AG04449 (cell line): ENCODE measurements around the gene CLDN2.
"Not testable (repeated sequence)": the region's sequence is repeated elsewhere in the genome, so short reads cannot be mapped to it uniquely, and the experiment has no call there.

ENCODE experiments used
- CTCF ChIA-PET: fragments of 350-600 bp; formaldehyde crosslinking; extraction: SDS; loops from one replicate; lab custom pipeline; 2021; ENCODE audit warnings: antibody characterized with exemption; lab: Yijun Ruan, JAX
- POLR2A ChIA-PET: fragments of 400-600, 350-600 bp; formaldehyde crosslinking; extraction: SDS; loops from one replicate; lab custom pipeline; 2020; ENCODE audit warnings: antibody characterized with exemption, inconsistent platforms; lab: Yijun Ruan, JAX
- DNase-seq: peaks from one replicate; pipeline ENCODE4 v3.0.0-alpha.2; 2010; ENCODE audit warnings: low read depth, low spot score
- H3K4me3 ChIP-seq: 2 replicates; pipeline ENCODE4 v1.5.1; 2011; ENCODE audit warnings: low read depth, mild to moderate bottlenecking, control low read depth, low read length
- CTCF ChIP-seq: IDR thresholded peaks from one replicate; pipeline ENCODE4 v1.5.1; 2011; ENCODE audit warnings: mild to moderate bottlenecking, moderate library complexity, low read length, control low read depth, inconsistent platforms; ENCODE audit not compliant: insufficient read depth; ENCODE audit errors: missing control alignments

Gene CLDN2

GRCh38 chrX:106964290-106964689 lies 44.1 kb downstream of the CLDN2 start:
- DNase-seq, result no peak
- no peak overlapping the region for H3K4me3 ChIP-seq
- TF ChIP-seq CTCF, result no peak
- ChIA-PET CTCF (interaction anchor here (2.2 kb wide), 1 partner anchor 66 kb away, joined by 10 read pairs; no protein-coding TSS in a partner anchor), POLR2A (no interaction called here)

- POLR2A ChIA-PET, DNase-seq, H3K4me3 ChIP-seq, CTCF ChIA-PET: not testable (repeated sequence)
Observed at GRCh38 chrX:106966547-106966946, 46.3 kb downstream of the CLDN2 start.

- ChIA-PET CTCF (no interaction called here), POLR2A (no interaction called here)
- DNase-seq, result no peak
- no peak for TF ChIP-seq CTCF
- H3K4me3 ChIP-seq, result no peak overlapping the region
Observed at GRCh38 chrX:106972896-106973295, 52.7 kb downstream of the CLDN2 start.

- TF ChIP-seq CTCF, result no peak
- ChIA-PET CTCF (no interaction called here), POLR2A (no interaction called here)
- no peak overlapping the region for H3K4me3 ChIP-seq
- DNase-seq, result no peak
Observed at GRCh38 chrX:106973433-106974149, 53.4 kb downstream of the CLDN2 start.

- ChIA-PET CTCF (no interaction called here), POLR2A (no interaction called here)
- no peak for TF ChIP-seq CTCF
- DNase-seq, result no peak
- H3K4me3 ChIP-seq, result no peak overlapping the region
Observed at GRCh38 chrX:106976416-106976815, 56.2 kb downstream of the CLDN2 start.
